Colonic mucosa (tissue), 4 donors: ENCODE results near the gene ZNF507. TPM values are rescaled to one million over a fixed set of nuclear protein-coding genes. Genes with fewer than 3 reads are reported as not detected.

Source experiments
- DNase-seq: peaks from one replicate; pipeline ENCODE4 v3.0.0-alpha.2; 2020
- H3K27ac ChIP-seq: fragments of 200-600 bp; one replicate; pipeline ENCODE4 v1.8.0; 2021
- H3K27me3 ChIP-seq: fragments of 200-600 bp; one replicate; pipeline ENCODE4 v1.8.0; 2021
- H3K36me3 ChIP-seq: fragments of 200-600 bp; one replicate; pipeline ENCODE4 v1.8.0; 2021
- H3K4me1 ChIP-seq: fragments of 200-600 bp; one replicate; pipeline ENCODE4 v1.8.0; 2021; ENCODE audit warnings: mild to moderate bottlenecking
- H3K4me3 ChIP-seq: fragments of 200-600 bp; one replicate; pipeline ENCODE4 v1.8.0; 2021
- H3K9ac ChIP-seq, 2 donors: one replicate each; pipeline ENCODE4 v1.7.0; 2013; ENCODE audit warnings: control low read depth in 2 of 2, low read depth in 2 of 2, low read length in 2 of 2
- H3K9me3 ChIP-seq: fragments of 200-600 bp; one replicate; pipeline ENCODE4 v1.8.0; 2021
- intact Hi-C: fragments of 100-400 bp; cut with DNase I; formaldehyde crosslinking; loops from one replicate; pipeline ENCODE4 v1.14.1; 2022
- total RNA-seq, 2 donors: library from RNA; stranded (reverse); fragmentation: NEBNext Ultra II Directional in 1 of 2; extraction: Animal tissue kit (Norgen Biotek cat#: 25700) in 1 of 2; gene quantifications; one replicate each; pipeline ENCODE4 v1.2.1, GENCODE V29; 2021
- TF ChIP-seq, protein P1 (sequence below): fragments of 200-600 bp; IDR thresholded peaks from one replicate; pipeline ENCODE4 v1.8.0; 2022; ENCODE audit warnings: antibody characterized with exemption, mild to moderate bottlenecking
- donor health status: healthy.
- donor health status: DM: no; HTN: no; CAD: no.
- donor health status: DM: no; HTN: no; CAD: no.

The ZNF507 gene
- total RNA-seq, 2 donors from 2014 or later, result 15.3 to 16.6 TPM

DNA sequence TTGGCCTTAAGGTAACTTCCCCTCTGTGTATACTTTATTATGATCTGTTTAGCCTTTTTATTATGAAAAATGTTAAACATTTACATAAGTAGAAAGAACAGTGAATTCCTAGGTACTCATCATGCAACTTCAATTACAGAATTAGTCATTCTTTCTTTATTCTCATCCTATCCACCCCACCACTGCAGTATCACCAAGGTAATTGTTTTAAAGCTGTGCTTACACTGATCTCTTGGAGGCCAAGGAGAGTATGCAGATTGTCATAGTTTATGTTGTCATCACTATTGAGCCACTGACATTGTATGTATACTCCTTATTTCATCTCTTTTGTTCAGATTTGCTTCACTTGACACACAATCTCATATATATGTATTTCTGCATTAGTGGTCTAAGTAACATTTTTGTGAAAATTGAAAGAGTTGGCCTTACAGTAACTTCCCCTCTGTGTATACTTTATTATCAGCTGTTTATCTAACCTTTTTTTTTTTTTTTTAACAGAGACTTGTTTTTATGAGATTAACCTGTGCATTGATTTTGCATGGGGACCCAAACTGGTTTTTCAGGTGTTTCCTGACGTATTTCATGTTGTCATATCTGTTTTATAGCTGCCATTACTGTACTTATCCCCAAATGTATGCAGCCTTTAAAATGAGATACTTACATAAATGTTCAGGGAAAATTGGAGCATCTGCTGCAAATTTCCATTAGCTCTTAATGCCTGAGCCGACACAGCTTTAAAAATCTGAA lies 4.5 kb downstream of the ZNF507 start:
- Histone ChIP-seq H3K9ac (no peak overlapping the region), H3K27me3 (no peaks in the 10 kb centered on the region), H3K4me1 (peaks cover 16% of the 10 kb centered on the region), H3K4me3 (no peak overlapping the region), H3K36me3 (no peaks in the 10 kb centered on the region), H3K9me3 (no peaks in the 10 kb centered on the region), H3K27ac (no peak overlapping the region)
- intact Hi-C loops, result loop anchor here (10.0 kb wide), 1 partner anchor 55 kb away; the partner anchor contains the start of gene DPY19L3
- TF ChIP-seq, protein P1, sequence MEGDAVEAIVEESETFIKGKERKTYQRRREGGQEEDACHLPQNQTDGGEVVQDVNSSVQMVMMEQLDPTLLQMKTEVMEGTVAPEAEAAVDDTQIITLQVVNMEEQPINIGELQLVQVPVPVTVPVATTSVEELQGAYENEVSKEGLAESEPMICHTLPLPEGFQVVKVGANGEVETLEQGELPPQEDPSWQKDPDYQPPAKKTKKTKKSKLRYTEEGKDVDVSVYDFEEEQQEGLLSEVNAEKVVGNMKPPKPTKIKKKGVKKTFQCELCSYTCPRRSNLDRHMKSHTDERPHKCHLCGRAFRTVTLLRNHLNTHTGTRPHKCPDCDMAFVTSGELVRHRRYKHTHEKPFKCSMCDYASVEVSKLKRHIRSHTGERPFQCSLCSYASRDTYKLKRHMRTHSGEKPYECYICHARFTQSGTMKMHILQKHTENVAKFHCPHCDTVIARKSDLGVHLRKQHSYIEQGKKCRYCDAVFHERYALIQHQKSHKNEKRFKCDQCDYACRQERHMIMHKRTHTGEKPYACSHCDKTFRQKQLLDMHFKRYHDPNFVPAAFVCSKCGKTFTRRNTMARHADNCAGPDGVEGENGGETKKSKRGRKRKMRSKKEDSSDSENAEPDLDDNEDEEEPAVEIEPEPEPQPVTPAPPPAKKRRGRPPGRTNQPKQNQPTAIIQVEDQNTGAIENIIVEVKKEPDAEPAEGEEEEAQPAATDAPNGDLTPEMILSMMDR, result no peak
- no peak for DNase-seq

DNA sequence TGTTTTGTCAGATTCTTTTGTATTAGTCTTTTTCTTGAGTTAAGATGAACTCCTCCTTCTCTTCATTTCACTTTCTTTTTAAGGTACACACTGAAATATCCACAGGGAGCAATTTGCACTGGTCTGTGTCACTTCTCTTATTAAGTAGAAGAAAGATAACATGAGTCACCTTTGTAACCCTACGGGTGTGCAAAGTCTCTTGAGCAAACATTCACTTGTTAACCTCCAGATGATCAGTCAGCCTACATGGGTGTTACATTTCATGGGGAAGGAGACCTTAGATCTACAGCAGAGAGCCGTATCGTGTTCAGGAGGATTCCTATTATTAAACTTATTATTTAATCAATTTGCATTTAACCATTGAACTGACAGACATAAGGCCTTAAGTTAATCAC lies 5.1 kb downstream of the ZNF507 start:
- intact Hi-C loops, result no loop called here

DNA sequence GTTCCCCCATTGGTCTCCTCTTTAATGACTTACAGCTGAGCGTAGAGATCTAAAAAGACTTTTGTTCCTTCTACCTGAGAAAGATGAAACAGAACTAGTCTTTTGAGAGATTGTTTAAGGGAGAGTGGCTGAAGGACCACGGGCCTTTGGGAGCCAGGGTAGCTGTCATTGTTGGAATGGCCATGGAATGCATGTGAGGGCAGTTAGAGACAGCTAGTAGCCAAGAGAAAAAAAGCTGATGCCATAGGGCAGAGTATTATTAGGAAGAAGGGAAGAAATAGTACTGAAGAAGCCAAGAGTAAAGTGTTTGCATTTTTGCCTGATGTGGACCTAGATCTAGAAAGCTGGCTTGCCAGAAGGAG lies 5.6 kb downstream of the ZNF507 start:
- no peak overlapping the region for H3K4me3 ChIP-seq
- no peaks in the 10 kb centered on the region for H3K27me3 ChIP-seq
- no peak for DNase-seq
- intact Hi-C loops, result no loop called here
- no peaks in the 10 kb centered on the region for H3K9me3 ChIP-seq
- no peak overlapping the region for H3K9ac ChIP-seq
- H3K27ac ChIP-seq, result no peak overlapping the region
- H3K4me1 ChIP-seq, result peaks cover 16% of the 10 kb centered on the region
- TF ChIP-seq, protein P1, result no peak
- H3K36me3 ChIP-seq, result no peaks in the 10 kb centered on the region

More for the DNA sequence above, 5.1 kb downstream of the ZNF507 start:
- TF ChIP-seq, protein P1, result no peak
- Histone ChIP-seq H3K27me3 (no peaks in the 10 kb centered on the region), H3K9me3 (no peaks in the 10 kb centered on the region), H3K27ac (no peak overlapping the region), H3K4me1 (peaks cover 16% of the 10 kb centered on the region), H3K36me3 (no peaks in the 10 kb centered on the region), H3K9ac (no peak overlapping the region), H3K4me3 (no peak overlapping the region)
- no peak for DNase-seq

DNA sequence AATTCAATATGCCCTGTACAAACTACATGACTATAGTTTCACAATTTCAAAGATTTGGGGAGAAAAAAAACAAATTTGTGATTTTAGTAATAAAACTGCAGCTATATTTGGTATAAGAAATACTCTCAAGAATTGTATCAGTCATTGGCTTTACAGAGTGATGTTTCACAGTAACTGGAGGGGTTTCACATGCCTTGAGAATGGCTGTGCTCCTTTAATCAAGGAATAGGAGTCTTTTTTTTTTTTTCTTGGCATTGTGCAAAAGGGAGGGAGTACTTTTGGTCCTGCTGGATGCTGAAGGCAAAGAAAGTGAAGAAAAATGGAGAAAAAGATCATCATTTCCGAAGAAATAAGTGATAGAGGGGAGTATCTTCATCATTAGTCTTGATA lies 6.8 kb downstream of the ZNF507 start:
- peaks cover 8% of the 10 kb centered on the region for H3K4me1 ChIP-seq
- H3K9ac ChIP-seq, result no peak overlapping the region
- H3K27ac ChIP-seq, result no peak overlapping the region
- H3K27me3 ChIP-seq, result no peaks in the 10 kb centered on the region
- no peak for DNase-seq
- H3K4me3 ChIP-seq, result no peak overlapping the region
- H3K36me3 ChIP-seq, result no peaks in the 10 kb centered on the region
- intact Hi-C loops, result no loop called here
- TF ChIP-seq, protein P1, result no peak
- H3K9me3 ChIP-seq, result no peaks in the 10 kb centered on the region

DNA sequence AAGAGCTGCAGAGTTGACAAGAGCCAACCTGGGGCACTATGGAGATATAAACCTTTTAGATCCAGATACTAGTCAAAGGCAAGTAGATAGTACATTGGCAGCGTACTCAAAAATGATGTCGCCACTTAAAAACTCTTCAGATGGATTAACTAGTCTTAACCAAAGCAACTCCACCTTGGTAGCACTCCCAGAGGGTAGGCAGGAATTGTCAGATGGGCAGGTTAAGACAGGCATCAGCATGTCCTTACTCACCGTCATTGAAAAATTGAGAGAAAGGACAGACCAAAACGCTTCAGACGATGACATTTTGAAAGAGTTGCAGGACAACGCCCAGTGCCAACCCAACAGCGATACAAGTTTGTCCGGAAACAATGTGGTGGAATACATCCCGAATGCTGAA lies 8.9 kb downstream of the ZNF507 start:
- Histone ChIP-seq H3K36me3 (no peaks in the 10 kb centered on the region), H3K9ac (no peak overlapping the region), H3K27ac (no peak overlapping the region), H3K27me3 (no peaks in the 10 kb centered on the region), H3K4me3 (no peak overlapping the region), H3K9me3 (no peaks in the 10 kb centered on the region), H3K4me1 (peaks cover 5% of the 10 kb centered on the region)
- TF ChIP-seq, protein P1, result no peak
- intact Hi-C loops, result no loop called here
- no peak for DNase-seq
